Thoracic aorta (tissue), 2 donors: ENCODE measurements around the gene FXYD5. TPM values are rescaled to one million over a fixed set of nuclear protein-coding genes. Genes with fewer than 3 reads are reported as not detected.
A peak's percentile ranks its signal among the peaks of the same experiment; 100 is the strongest.
"Not testable (repeated sequence)": the region's sequence is repeated elsewhere in the genome, so short reads cannot be mapped to it uniquely, and the experiment has no call there.

ENCODE experiments used
- ATAC-seq: fragments of 150-250 bp; one replicate; pipeline ENCODE4 v1.8.0; 2017; ENCODE audit warnings: low read depth; ENCODE audit not compliant: insufficient number of reproducible peaks, low FRiP score
- DNase-seq: peaks from one replicate; pipeline ENCODE4 v3.0.0-alpha.2; 2020; ENCODE audit warnings: low spot score
- H3K27ac ChIP-seq, 2 donors: fragments of 200-600 bp; sonication (generic); 1 replicate in 1 of 2; 2 replicates in 1 of 2; pipeline ENCODE4 v1.5.1; 2016; ENCODE audit warnings: mild to moderate bottlenecking in 2 of 2, moderate library complexity in 2 of 2
- H3K27me3 ChIP-seq: fragments of 200-600 bp; sonication (generic); replicated peaks from 2 replicates; pipeline ENCODE4 v1.6.0; 2016; ENCODE audit warnings: mild to moderate bottlenecking; ENCODE audit not compliant: insufficient read depth
- H3K36me3 ChIP-seq: fragments of 200-600 bp; sonication (generic); one replicate; pipeline ENCODE4 v1.5.1; 2016
- H3K4me1 ChIP-seq, 2 donors: fragments of 200-600 bp; sonication (generic); 1 replicate in 1 of 2; 2 replicates in 1 of 2; pipeline versions ENCODE4 v1.5.1 to v1.6.0; 2016; ENCODE audit warnings: low read depth in 2 of 2, mild to moderate bottlenecking in 1 of 2; ENCODE audit not compliant: control insufficient read depth in 1 of 2
- H3K4me3 ChIP-seq: fragments of 200-600 bp; sonication (generic); 2 replicates; pipeline ENCODE4 v1.5.1; 2016; ENCODE audit warnings: mild to moderate bottlenecking
- H3K9me3 ChIP-seq: fragments of 200-600 bp; sonication (generic); 2 replicates; pipeline ENCODE4 v1.5.1; 2016
- CTCF ChIP-seq: fragments of 200-600 bp; sonication (generic); IDR thresholded peaks from one replicate; pipeline ENCODE4 v1.5.1; 2019; ENCODE audit warnings: antibody characterized with exemption
- total RNA-seq, 2 donors: library from RNA; depleted of rRNA; stranded (reverse); fragments of >200 nt; gene quantifications; one replicate each; pipeline versions ENCODE4 v1.1.0 to v1.2.3, GENCODE V29; 2016

FXYD5 gene
- total RNA-seq, 2 donors from 2014 or later: 65.0 to 106 TPM

- DNase-seq: no peak
- peaks cover 5 to 30% of the 10 kb centered on the region in 2 donors for H3K4me1 ChIP-seq
- no peak overlapping the region for H3K4me3 ChIP-seq
- TF ChIP-seq CTCF: no peak
- no peaks in the 10 kb centered on the region for H3K36me3 ChIP-seq
- H3K27me3 ChIP-seq: no peaks in the 10 kb centered on the region
- no peak for ATAC-seq
- no peaks in the 10 kb centered on the region for H3K9me3 ChIP-seq
- H3K27ac ChIP-seq: no peak overlapping the region
Measured at GRCh38 chr19:35125270-35125717, 29.2 kb upstream of the FXYD5 start.

DNA sequence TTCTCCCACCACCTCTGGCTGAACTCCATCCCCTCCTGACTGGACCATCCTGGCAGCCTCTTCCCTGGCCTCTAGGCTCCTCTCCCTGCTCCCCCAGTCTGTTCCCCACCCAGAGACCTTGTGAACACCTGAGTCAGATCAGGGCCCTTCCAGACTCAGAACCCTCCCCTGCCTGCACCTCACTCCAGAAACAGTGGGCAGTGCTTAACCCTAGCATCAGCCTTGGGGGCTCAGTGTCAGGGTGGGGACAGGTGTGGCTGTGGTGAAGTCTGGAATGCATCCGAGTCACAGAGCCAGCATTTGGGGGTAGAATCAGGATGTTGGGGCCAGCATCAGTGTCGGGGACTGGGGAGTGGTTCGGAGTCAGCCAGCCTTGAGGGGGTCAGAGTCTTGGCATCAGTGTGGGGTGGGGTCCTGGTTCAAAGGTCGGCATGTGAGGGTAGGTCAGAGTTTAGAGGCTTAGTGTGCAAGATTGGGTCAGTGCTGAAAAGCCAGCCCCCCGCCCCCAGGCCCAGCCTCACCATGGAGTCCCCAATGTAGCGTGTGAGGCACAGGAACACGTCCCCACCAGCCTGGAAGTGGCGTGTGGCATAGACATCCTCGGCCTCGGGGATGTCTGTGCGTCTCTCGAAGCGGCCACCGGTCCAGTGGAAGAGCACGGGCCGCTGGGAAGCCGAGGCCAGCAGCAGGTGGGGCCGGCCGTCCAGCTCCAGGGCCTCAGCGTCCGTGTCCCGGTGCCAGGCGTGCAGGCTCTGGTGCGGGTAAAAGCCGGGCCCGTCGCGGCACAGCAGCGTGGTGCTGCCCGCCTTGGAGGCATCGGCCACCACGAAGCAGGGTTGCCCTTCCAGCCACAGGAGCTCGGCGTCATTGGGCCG lies 28.5 kb upstream of the FXYD5 start:
- Histone ChIP-seq H3K36me3 (no peaks in the 10 kb centered on the region), H3K9me3 (no peaks in the 10 kb centered on the region), H3K27me3 (no peaks in the 10 kb centered on the region), H3K4me3 (no peak overlapping the region), H3K27ac (no peak overlapping the region), H3K4me1 (peaks cover 5 to 30% of the 10 kb centered on the region in 2 donors)
- DNase-seq: no peak
- ATAC-seq: no peak
- TF ChIP-seq CTCF: no peak

- TF ChIP-seq CTCF: no peak
Measured at GRCh38 chr19:35126624-35126959, 27.9 kb upstream of the FXYD5 start.

GRCh38 chr19:35127871-35128270 lies 26.7 kb upstream of the FXYD5 start:
- Histone ChIP-seq H3K4me1 (peaks cover 5 to 29% of the 10 kb centered on the region in 2 donors), H3K9me3 (no peaks in the 10 kb centered on the region), H3K4me3 (no peak overlapping the region), H3K27me3 (no peaks in the 10 kb centered on the region), H3K36me3 (no peaks in the 10 kb centered on the region), H3K27ac (no peak overlapping the region)
- DNase-seq (no peak), ATAC-seq (no peak)
- no peak for TF ChIP-seq CTCF

More at GRCh38 chr19:35126624-35126959, 27.9 kb upstream of the FXYD5 start:
- H3K36me3 ChIP-seq: no peaks in the 10 kb centered on the region
- peak overlapping the region in 1 of 2 donors; percentile 8 for H3K27ac ChIP-seq
- no peak overlapping the region for H3K4me3 ChIP-seq
- H3K4me1 ChIP-seq: peaks cover 5 to 30% of the 10 kb centered on the region in 2 donors
- H3K27me3 ChIP-seq: no peaks in the 10 kb centered on the region
- DNase-seq (no peak), ATAC-seq (no peak)
- no peaks in the 10 kb centered on the region for H3K9me3 ChIP-seq

DNA sequence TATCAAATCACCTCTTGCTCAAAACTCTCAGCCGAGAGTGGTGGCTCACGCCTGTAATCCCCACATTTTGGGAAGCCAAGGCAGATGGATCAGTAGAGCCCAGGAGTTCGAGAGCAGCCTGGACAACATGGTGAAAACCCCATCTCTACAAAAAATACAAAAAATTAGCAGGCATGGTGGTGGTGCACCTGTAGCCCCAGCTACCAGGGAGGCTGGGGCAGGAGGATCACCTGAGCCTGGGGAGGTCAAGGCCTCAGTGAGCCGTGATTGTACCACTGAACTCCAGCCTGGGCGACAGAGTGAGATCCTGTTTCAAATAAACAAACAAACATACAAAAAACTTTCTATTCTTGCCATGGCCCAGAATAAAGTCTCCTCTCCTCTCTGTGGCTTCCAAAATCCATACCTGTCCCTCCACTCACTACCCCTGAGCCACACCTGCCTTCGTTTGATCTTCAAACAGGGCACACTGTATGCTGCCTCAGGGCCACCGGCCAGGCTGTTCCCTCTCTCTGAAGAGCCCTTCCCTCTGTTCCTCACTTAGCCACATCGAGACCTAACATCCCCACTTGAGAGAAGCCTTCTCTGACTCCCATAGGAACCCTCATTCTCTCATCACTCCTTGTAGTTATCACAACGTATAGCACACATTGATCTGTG lies 26.0 kb upstream of the FXYD5 start:
- Histone ChIP-seq H3K27ac (no peak overlapping the region), H3K4me1 (peaks cover 5 to 22% of the 10 kb centered on the region in 2 donors), H3K4me3 (no peak overlapping the region), H3K36me3 (no peaks in the 10 kb centered on the region), H3K9me3 (no peaks in the 10 kb centered on the region), H3K27me3 (no peaks in the 10 kb centered on the region)
- ATAC-seq (no peak), DNase-seq (no peak)
- no peak for TF ChIP-seq CTCF

GRCh38 chr19:35129724-35130274 lies 24.7 kb upstream of the FXYD5 start:
- not testable (repeated sequence) for H3K4me3 ChIP-seq, H3K36me3 ChIP-seq, H3K27me3 ChIP-seq, ATAC-seq, H3K27ac ChIP-seq, H3K9me3 ChIP-seq, DNase-seq
- peaks cover 3 to 20% of the 10 kb centered on the region in 2 donors for H3K4me1 ChIP-seq
